ENCODE results near the gene CRCP. TPM values are rescaled to one million over a fixed set of nuclear protein-coding genes. Genes with fewer than 3 reads are reported as not detected.

CRCP gene
- total and polyA plus RNA-seq, 2 experiments from 2014 or later: 36.1 to 43.4 TPM

DNA sequence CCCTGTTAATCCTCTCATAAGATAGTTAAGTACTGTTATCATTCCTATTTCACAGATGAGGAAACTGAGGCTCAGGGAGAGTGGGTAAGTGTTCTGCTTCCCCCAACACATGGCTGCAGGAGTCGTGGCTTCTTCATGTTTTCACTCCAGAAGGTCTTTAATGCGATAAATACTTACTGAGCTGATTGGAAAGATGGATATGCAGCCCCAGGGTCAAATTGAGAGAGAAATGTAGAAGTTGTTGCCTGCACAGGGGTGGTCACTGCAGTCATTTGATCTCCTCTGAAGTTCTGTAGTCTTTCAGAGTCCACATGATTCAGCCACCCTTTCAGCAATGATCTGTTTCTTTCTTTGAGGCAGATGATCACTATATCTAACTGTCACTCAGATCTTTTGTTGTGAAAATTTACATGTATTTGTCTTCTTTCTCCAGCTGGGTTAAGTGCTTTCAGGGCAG lies 29.3 kb downstream of the CRCP start:
- no peak for DNase-seq (ENCODE audit: low spot score)
- Histone ChIP-seq H3F3A (replicated peaks; ENCODE audit: low read depth) (no peaks in the 10 kb centered on the region), H3K79me2 (replicated peaks; ENCODE audit: insufficient read depth) (no peaks in the 10 kb centered on the region; the same call in 1 of the 2 replicates), H3K4me2 (no peak overlapping the region), H3K27ac (ENCODE audit: low read depth) (no peak overlapping the region), H3K36me3 (ENCODE audit: insufficient read depth) (peaks cover 24% of the 10 kb centered on the region), H2AFZ (no peak overlapping the region), H3K4me1 (ENCODE audit: insufficient read depth) (no peaks in the 10 kb centered on the region), H3K27me3 (ENCODE audit: insufficient read depth) (no peaks in the 10 kb centered on the region), H3K9me2 (ENCODE audit: insufficient read depth) (no peaks in the 10 kb centered on the region), H4K20me1 (replicated peaks; ENCODE audit: insufficient read depth) (peaks cover 10% of the 10 kb centered on the region; the same call in 1 of the 2 replicates), H3K4me3 (no peak overlapping the region)
- Mint-ChIP-seq H3K36me3 (ENCODE audit: low read depth) (peaks cover 50% of the 10 kb centered on the region), H3K9me3 (no peaks in the 10 kb centered on the region; the same call in 2 of the 3 replicates), H3K27me3 (ENCODE audit: insufficient read depth, low read depth, poor library complexity) (no peaks in the 10 kb centered on the region), H3K4me3 (no peak overlapping the region), H3K27ac (no peak overlapping the region), H3K4me1 (no peaks in the 10 kb centered on the region)
- TF ChIP-seq, protein P1, sequence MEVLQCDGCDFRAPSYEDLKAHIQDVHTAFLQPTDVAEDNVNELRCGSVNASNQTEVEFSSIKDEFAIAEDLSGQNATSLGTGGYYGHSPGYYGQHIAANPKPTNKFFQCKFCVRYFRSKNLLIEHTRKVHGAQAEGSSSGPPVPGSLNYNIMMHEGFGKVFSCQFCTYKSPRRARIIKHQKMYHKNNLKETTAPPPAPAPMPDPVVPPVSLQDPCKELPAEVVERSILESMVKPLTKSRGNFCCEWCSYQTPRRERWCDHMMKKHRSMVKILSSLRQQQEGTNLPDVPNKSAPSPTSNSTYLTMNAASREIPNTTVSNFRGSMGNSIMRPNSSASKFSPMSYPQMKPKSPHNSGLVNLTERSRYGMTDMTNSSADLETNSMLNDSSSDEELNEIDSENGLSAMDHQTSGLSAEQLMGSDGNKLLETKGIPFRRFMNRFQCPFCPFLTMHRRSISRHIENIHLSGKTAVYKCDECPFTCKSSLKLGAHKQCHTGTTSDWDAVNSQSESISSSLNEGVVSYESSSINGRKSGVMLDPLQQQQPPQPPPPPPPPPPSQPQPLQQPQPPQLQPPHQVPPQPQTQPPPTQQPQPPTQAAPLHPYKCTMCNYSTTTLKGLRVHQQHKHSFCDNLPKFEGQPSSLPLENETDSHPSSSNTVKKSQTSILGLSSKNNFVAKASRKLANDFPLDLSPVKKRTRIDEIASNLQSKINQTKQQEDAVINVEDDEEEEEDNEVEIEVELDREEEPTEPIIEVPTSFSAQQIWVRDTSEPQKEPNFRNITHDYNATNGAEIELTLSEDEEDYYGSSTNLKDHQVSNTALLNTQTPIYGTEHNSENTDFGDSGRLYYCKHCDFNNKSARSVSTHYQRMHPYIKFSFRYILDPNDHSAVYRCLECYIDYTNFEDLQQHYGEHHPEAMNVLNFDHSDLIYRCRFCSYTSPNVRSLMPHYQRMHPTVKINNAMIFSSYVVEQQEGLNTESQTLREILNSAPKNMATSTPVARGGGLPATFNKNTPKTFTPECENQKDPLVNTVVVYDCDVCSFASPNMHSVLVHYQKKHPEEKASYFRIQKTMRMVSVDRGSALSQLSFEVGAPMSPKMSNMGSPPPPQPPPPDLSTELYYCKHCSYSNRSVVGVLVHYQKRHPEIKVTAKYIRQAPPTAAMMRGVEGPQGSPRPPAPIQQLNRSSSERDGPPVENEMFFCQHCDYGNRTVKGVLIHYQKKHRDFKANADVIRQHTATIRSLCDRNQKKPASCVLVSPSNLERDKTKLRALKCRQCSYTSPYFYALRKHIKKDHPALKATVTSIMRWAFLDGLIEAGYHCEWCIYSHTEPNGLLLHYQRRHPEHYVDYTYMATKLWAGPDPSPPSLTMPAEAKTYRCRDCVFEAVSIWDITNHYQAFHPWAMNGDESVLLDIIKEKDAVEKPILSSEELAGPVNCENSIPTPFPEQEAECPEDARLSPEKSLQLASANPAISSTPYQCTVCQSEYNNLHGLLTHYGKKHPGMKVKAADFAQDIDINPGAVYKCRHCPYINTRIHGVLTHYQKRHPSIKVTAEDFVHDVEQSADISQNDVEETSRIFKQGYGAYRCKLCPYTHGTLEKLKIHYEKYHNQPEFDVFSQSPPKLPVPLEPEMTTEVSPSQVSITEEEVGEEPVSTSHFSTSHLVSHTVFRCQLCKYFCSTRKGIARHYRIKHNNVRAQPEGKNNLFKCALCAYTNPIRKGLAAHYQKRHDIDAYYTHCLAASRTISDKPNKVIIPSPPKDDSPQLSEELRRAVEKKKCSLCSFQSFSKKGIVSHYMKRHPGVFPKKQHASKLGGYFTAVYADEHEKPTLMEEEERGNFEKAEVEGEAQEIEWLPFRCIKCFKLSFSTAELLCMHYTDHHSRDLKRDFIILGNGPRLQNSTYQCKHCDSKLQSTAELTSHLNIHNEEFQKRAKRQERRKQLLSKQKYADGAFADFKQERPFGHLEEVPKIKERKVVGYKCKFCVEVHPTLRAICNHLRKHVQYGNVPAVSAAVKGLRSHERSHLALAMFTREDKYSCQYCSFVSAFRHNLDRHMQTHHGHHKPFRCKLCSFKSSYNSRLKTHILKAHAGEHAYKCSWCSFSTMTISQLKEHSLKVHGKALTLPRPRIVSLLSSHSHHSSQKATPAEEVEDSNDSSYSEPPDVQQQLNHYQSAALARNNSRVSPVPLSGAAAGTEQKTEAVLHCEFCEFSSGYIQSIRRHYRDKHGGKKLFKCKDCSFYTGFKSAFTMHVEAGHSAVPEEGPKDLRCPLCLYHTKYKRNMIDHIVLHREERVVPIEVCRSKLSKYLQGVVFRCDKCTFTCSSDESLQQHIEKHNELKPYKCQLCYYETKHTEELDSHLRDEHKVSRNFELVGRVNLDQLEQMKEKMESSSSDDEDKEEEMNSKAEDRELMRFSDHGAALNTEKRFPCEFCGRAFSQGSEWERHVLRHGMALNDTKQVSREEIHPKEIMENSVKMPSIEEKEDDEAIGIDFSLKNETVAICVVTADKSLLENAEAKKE (CRISPR knock-in tag; IDR thresholded peaks at IDR 0.05): no peak
- TF ChIP-seq POLR2AphosphoS5 (IDR thresholded peaks at IDR 0.05; ENCODE audit: low read depth) (no peak), STAT1 (IDR thresholded peaks at IDR 0.05; ENCODE audit: unreplicated experiment) (no peak), CREB1 (CRISPR knock-in tag; IDR thresholded peaks at IDR 0.05; ENCODE audit: low read depth) (no peak), EZH2phosphoT487 (IDR thresholded peaks at IDR 0.05; ENCODE audit: unreplicated experiment) (no peak), NANOG (IDR thresholded peaks at IDR 0.05; ENCODE audit: borderline replicate concordance) (no peak)
- TF ChIP-seq, protein P2, sequence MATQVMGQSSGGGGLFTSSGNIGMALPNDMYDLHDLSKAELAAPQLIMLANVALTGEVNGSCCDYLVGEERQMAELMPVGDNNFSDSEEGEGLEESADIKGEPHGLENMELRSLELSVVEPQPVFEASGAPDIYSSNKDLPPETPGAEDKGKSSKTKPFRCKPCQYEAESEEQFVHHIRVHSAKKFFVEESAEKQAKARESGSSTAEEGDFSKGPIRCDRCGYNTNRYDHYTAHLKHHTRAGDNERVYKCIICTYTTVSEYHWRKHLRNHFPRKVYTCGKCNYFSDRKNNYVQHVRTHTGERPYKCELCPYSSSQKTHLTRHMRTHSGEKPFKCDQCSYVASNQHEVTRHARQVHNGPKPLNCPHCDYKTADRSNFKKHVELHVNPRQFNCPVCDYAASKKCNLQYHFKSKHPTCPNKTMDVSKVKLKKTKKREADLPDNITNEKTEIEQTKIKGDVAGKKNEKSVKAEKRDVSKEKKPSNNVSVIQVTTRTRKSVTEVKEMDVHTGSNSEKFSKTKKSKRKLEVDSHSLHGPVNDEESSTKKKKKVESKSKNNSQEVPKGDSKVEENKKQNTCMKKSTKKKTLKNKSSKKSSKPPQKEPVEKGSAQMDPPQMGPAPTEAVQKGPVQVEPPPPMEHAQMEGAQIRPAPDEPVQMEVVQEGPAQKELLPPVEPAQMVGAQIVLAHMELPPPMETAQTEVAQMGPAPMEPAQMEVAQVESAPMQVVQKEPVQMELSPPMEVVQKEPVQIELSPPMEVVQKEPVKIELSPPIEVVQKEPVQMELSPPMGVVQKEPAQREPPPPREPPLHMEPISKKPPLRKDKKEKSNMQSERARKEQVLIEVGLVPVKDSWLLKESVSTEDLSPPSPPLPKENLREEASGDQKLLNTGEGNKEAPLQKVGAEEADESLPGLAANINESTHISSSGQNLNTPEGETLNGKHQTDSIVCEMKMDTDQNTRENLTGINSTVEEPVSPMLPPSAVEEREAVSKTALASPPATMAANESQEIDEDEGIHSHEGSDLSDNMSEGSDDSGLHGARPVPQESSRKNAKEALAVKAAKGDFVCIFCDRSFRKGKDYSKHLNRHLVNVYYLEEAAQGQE (IDR thresholded peaks at IDR 0.05; ENCODE audit: unreplicated experiment): no peak
- ATAC-seq: no peak
